ENCODE measurements around the gene USF2. TPM values are rescaled to one million over a fixed set of nuclear protein-coding genes. Genes with fewer than 3 reads are reported as not detected.

Gene USF2
- total and polyA plus RNA-seq, 5 donors: 182 to 332 (median 245) TPM

DNA sequence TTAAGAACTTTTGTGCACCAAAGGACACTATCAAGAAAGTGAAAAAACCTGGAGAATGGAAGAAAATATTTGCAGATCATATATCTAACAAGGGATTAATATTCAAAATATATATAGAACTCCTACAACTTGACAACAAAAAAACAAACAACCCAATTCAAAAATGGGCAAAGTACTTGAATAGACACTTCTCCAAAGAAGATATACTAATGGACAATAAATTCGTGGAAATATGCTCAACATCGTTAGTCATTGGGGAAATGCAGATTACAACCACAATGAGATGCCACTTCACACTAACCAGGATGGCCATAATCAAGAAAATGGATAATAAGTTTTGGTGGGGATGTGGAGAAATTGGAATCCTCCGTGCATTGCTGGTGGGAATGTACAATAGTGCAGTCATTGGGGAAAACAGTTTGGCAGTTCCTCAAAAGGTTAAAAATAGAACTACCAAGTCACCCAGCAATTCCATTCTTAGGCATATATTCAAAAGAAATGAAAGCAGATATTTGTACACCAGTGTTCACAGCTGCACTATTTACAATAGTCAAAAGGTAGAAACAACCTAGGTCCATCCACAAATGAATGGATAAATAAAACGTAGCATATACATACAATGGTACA lies 22.2 kb upstream of the USF2 start:
- Histone ChIP-seq H3K27me3 (ENCODE audit: control insufficient read depth, insufficient read depth) (no peaks in the 10 kb centered on the region), H3K4me3 (ENCODE audit: low read length) (no peak overlapping the region), H3K27ac (ENCODE audit: low read length) (no peak overlapping the region), H3K4me1 (ENCODE audit: control insufficient read depth, insufficient read depth, low read length) (no peaks in the 10 kb centered on the region), H3K9me3 (ENCODE audit: control insufficient read depth, low read length) (no peaks in the 10 kb centered on the region)
- intact Hi-C loops (cut with DNase I): no loop called here
- ATAC-seq (no peak), DNase-seq (no peak)
- WGBS: 58% methylated on average over 4 of the region's 4 CpGs

DNA sequence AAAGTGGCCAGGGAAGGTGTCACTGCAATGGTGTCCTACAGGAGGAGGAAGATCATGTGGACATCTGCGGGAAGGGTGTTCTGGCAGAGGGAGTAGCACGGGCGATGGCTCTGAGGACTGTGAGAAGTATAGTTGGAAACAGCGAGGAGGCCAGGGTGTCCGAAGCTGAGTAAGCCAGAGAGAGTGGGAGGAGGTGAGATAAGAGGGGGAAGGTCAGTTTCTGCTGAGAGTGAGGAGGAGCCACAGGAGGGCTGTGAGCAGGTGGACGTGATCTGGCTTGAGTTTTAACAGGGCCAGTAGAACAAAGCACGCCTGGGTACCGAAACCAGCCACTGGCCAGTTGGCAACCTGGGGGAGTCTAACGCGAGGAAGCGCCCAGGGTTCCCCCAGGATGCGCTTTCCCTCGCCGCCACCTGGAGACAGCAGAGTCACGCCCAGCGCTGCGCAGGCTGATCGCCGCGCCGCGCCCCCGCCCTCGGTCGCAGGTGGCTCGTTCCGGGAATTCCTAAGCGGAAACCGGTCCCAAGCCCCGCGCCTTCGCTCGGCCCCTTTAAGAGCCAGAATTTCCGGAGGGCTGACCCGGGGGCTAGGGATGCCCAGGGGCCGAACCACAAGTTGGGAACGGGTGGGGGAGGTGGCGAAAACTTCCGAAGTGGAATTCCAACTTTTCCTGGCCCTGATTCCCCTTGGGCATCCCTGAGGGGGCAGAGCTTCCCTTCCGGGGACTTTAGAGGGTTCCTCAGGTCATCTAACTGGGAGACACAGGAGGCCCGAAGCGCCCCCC lies 21.0 kb upstream of the USF2 start:
- Histone ChIP-seq H3K9me3 (ENCODE audit: control insufficient read depth, low read length) (no peaks in the 10 kb centered on the region), H3K27me3 (ENCODE audit: control insufficient read depth, insufficient read depth) (no peaks in the 10 kb centered on the region), H3K4me3 (ENCODE audit: low read length) (peak overlapping the region; percentile 18), H3K27ac (ENCODE audit: low read length) (peak overlapping the region; percentile 21), H3K4me1 (ENCODE audit: control insufficient read depth, insufficient read depth, low read length) (no peaks in the 10 kb centered on the region)
- DNase-seq (peak in 2 of 3 donors; percentile 53 to 78), ATAC-seq (peak; percentile 83 to 89)
- intact Hi-C loops (cut with DNase I): no loop called here
- 3% methylated on average over 42 of the region's 42 CpGs for WGBS

DNA sequence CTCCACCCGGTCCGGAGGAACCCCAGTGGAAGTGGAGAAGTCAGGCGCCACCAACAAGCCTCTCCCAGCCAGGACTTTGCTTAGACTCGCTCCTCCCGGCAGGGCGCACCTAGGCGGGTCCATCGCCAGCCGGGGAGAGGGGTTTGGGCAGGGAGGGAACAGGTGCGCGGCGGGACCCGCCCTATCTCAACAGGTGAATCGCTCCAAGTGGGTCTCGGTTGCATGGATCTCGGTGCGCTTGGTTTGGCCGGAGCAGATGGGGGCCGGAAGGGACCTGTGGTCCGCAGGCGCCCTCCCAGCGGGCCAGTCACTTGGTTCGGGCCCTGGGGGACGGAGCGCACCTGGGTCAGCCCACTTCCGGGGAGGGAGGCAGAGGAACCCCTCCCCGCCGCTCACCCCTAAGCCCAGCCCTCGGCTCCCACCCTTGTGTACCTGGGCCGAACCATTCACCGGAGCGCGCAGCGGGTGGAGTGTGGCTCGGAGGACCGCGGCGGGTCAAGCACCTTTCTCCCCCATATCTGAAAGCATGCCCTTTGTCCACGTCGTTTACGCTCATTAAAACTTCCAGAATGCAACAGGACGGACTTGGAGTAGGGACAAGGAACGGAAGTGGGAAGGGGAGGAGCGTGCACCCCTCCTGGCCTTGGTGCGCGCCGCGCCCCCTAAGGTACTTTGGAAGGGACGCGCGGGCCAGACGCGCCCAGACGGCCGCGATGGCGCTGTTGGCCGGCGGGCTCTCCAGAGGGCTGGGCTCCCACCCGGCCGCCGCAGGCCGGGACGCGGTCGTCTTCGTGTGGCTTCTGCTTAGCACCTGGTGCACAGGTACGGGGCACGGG lies 20.2 kb upstream of the USF2 start, which contains the start of gene LSR:
Gene LSR (plus strand): TSS at position 693 of the 836 bp plus-strand sequence. CDS start 21 bp downstream, at position 714.
- no peaks in the 10 kb centered on the region for H3K9me3 ChIP-seq (ENCODE audit: control insufficient read depth, low read length)
- H3K4me1 ChIP-seq (ENCODE audit: control insufficient read depth, insufficient read depth, low read length): no peaks in the 10 kb centered on the region
- H3K4me3 ChIP-seq (ENCODE audit: low read length): peak within 1 kb of the TSS; percentile 18
- intact Hi-C loops (cut with DNase I): no loop called here
- DNase-seq: peak; percentile 58 to 76 (median 71)
- H3K27ac ChIP-seq (ENCODE audit: low read length): peak within 1 kb of the TSS; percentile 18
- WGBS: under 1% methylated on average over 69 of the region's 69 CpGs
- peak; percentile 89 to 91 for ATAC-seq
- H3K27me3 ChIP-seq (ENCODE audit: control insufficient read depth, insufficient read depth): no peaks in the 10 kb centered on the region

DNA sequence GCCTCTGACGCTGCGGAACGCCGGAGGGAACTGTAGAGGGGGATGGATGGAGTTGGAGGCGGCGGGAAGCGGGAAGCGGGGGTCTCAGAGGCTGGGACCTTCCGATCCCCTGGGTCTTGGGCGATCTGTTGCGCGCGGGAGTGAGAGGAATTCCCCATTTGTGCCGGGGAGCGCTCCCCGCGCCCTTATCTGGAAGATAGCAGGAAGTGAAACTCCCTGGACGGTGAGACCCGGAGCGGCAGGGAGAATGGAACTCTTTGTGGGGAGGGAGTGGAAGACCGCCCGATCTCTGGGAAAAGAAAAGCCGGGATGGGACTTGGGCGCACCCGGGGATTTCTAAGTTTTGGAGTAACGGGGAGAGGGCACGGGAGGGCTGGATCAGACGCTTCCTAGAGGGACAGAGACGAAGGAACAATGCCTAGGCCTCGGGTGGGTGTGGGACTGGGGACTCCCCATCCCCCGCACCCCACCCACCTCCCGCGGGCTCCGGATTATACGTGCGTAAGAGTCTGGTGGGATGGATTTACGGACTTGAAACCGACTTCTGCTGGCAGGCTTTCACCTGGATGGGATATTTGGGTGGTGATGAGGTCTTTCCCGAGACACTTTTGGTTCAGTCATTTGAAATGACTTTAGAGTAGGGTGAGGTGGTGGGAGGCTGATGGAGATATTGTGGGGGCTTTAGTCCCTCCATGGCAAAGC lies 19.5 kb upstream of the USF2 start:
- Histone ChIP-seq H3K27me3 (ENCODE audit: control insufficient read depth, insufficient read depth) (no peaks in the 10 kb centered on the region), H3K9me3 (ENCODE audit: control insufficient read depth, low read length) (no peaks in the 10 kb centered on the region), H3K27ac (ENCODE audit: low read length) (no peak overlapping the region), H3K4me3 (ENCODE audit: low read length) (peak overlapping the region; percentile 18), H3K4me1 (ENCODE audit: control insufficient read depth, insufficient read depth, low read length) (no peaks in the 10 kb centered on the region)
- DNase-seq (peak in 1 of 3 donors; percentile 38), ATAC-seq (peak in 1 of 2 donors; percentile 15)
- WGBS: 6% methylated on average over 39 of the region's 39 CpGs
- intact Hi-C loops (cut with DNase I): no loop called here

DNA sequence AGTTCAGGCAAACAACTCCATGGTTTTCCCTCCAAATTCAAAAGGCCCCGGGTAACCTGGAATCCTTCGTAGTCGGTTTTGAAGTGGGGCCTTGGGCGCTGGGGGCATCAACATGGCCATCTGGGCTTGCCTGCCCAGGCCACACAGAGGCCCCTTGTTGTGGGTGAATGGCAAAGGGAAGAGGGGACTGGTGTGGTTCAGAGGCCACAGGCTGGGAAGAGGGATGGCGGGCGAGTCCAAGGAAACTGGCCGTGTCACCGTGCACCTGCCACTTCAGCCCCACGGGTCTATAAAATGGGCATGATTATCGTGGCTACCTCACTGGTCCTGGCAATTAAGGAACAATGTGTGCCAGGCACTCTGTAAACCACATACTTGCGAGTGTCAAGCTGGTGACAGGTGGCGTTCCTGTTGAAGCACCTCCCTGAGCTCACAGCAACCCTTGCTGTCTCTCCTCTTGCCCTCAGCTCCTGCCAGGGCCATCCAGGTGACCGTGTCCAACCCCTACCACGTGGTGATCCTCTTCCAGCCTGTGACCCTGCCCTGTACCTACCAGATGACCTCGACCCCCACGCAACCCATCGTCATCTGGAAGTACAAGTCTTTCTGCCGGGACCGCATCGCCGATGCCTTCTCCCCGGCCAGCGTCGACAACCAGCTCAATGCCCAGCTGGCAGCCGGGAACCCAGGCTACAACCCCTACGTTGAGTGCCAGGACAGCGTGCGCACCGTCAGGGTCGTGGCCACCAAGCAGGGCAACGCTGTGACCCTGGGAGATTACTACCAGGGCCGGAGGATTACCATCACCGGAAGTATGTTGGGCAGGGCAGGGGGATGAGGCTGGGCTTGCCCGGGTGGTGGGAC lies 18.7 kb upstream of the USF2 start:
- Histone ChIP-seq H3K9me3 (ENCODE audit: control insufficient read depth, low read length) (no peaks in the 10 kb centered on the region), H3K27ac (ENCODE audit: low read length) (no peak overlapping the region), H3K27me3 (ENCODE audit: control insufficient read depth, insufficient read depth) (no peaks in the 10 kb centered on the region), H3K4me1 (ENCODE audit: control insufficient read depth, insufficient read depth, low read length) (peaks cover 2% of the 10 kb centered on the region), H3K4me3 (ENCODE audit: low read length) (no peak overlapping the region)
- ATAC-seq (no peak), DNase-seq (peak in 1 of 3 donors; percentile 27)
- 89% methylated on average over 34 of the region's 34 CpGs for WGBS
- intact Hi-C loops (cut with DNase I): loop anchor here in 1 of 4 donors (10.0 kb wide), 1 partner anchor 95 kb away; the partner anchor contains the start of gene FXYD5

DNA sequence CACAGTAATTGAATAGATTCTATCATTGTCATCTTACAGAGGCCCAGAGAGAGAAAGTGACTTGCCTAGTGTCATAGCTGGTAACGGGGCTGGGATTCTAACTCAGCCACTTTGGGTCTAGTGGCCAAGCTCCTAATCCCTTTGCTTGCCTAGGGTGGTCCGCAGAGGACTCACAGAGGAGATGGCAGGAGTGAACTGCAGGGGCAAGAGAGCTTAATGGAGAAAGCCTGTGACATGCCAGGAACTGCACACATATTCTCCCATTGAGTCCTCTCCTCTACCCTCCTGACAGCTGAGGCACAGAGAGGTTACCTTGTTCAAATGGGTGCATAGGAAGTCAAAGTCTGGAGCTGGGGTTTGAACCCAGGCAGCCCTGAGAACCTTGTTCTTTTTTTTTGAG lies 17.3 kb upstream of the USF2 start:
- H3K27me3 ChIP-seq (ENCODE audit: control insufficient read depth, insufficient read depth): no peaks in the 10 kb centered on the region

DNA sequence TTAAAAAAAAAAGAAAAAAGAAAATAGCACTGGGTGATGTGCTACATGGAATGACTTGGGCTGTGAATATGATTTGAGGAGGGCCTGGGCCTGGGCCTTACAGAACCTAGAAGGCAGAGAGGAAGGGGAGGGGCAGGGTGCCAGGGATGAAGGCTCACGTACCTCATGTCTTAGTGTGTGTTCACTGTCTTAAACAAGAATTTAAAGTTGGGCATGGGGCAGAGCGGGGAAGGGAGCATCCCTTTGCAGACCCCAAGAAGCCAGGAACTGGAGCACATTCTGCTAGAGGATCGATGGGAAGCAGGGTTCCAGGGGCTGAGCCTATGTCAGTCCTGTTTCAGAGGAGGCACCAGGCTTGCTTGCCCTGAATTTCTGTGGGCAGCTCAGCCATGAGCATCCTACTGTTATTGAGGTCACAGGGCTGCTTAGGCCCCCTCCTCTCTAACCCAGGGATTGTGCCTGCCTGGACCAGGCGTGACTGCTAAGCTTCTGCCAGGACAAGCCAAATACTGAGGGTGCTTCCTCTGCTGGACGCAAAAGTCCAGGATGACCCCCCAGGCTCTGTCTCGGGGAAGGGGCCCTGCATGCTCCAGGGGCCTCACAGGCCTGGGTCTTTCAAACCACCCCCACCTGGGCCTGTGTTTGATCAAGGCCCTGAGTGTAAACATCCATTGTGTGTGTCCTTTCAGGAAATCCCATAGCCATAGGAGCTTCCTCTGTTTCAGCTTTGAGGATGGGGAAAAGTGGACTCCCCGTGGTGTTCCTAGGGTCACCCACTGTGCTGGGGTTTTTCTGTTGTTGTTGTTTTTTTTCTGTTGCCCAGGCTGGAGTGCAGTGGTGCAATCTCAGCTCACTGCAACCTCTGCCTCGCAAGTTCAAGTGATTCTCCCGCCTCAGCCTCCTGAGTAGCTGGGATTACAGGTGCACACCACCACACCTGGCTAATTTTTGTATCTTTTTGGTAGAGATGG lies 15.2 kb upstream of the USF2 start:
- Histone ChIP-seq H3K4me1 (ENCODE audit: control insufficient read depth, insufficient read depth, low read length) (peaks cover 3% of the 10 kb centered on the region), H3K4me3 (ENCODE audit: low read length) (no peak overlapping the region), H3K27ac (ENCODE audit: low read length) (no peak overlapping the region), H3K9me3 (ENCODE audit: control insufficient read depth, low read length) (no peaks in the 10 kb centered on the region), H3K27me3 (ENCODE audit: control insufficient read depth, insufficient read depth) (no peaks in the 10 kb centered on the region)
- ATAC-seq: no peak
- intact Hi-C loops (cut with DNase I): loop anchor here in 1 of 4 donors (10.0 kb wide), 1 partner anchor 99 kb away; the partner anchor contains the start of gene FXYD5
- DNase-seq: peak in 1 of 3 donors; percentile 34
- WGBS: 84% methylated on average over 9 of the region's 9 CpGs

More for the DNA sequence above, 17.3 kb upstream of the USF2 start:
- peaks cover 3% of the 10 kb centered on the region for H3K4me1 ChIP-seq (ENCODE audit: control insufficient read depth, insufficient read depth, low read length)
- ATAC-seq (no peak), DNase-seq (no peak)
- no peak overlapping the region for H3K27ac ChIP-seq (ENCODE audit: low read length)
- H3K4me3 ChIP-seq (ENCODE audit: low read length): no peak overlapping the region
- 81% methylated on average over 2 of the region's 2 CpGs for WGBS
- intact Hi-C loops (cut with DNase I): loop anchor here in 1 of 4 donors (10.0 kb wide), 1 partner anchor 97 kb away; the partner anchor contains the start of gene FXYD5
- no peaks in the 10 kb centered on the region for H3K9me3 ChIP-seq (ENCODE audit: control insufficient read depth, low read length)

DNA sequence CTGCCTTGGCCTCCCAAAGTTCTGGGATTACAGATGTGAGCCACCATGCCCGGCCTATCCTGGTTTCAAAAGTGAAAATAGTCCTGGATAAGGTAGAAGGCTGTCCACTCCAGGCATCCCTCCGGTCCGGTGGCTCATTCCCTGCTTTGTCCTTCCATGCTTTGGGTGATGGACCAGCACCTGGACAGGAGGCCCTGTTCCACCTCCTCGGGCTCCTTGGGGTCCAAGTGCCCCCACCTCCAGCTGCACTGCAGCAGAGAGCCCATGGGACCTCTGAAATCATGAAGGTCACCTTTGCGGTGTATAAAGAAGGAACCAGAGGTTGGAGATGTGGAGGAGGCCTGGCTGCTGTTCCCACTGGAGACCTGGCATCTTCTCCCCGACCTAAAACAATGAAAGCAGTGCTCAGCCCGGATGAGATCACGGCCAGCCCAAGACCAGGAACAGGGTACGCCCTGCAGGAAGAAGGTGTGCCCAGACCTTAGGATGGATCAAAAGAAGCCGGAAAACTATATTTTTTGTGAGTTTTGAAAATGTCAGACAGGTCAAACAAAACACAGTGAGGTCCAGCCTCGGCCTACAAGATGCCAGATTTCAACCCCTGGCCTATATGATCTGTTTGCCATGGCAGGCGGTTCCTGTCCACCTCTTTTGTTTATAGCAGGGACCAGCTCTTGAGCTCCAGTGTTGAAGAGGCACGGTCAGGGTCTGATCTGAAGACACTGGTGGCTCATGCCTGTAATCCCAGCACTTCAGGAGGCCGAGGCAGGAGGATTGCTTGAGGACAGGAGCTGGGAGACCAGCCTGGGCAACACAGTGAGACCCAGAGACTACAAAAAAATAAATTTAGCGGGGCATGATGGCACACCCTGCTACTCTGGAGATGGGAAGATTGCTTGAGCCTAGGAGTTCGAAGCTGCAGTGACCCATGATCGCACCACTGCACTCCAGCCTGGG lies 14.1 kb upstream of the USF2 start:
- intact Hi-C loops (cut with DNase I): loop anchor here in 1 of 4 donors (10.0 kb wide), 1 partner anchor 100 kb away; the partner anchor contains the start of gene FXYD5
- DNase-seq (peak in 2 of 3 donors; percentile 56 to 62), ATAC-seq (peak; percentile 66 to 91)
- Histone ChIP-seq H3K4me1 (ENCODE audit: control insufficient read depth, insufficient read depth, low read length) (peaks cover 3% of the 10 kb centered on the region), H3K4me3 (ENCODE audit: low read length) (no peak overlapping the region), H3K9me3 (ENCODE audit: control insufficient read depth, low read length) (no peaks in the 10 kb centered on the region), H3K27me3 (ENCODE audit: control insufficient read depth, insufficient read depth) (no peaks in the 10 kb centered on the region), H3K27ac (ENCODE audit: low read length) (peak overlapping the region; percentile 39)
- WGBS: 87% methylated on average over 17 of the region's 17 CpGs
